ENCODE data around the gene DIP2B.
A peak's percentile ranks its signal among the peaks of the same experiment; 100 is the strongest.
"Not testable (repeated sequence)": the region's sequence is repeated elsewhere in the genome, so short reads cannot be mapped to it uniquely, and the experiment has no call there.

The DIP2B gene

GRCh38 chr12:50504798-50505674, at the start of gene DIP2B:
Gene DIP2B (plus strand): TSS chr12:50504985. CDS start chr12:50505141, 156 bp downstream.
- DNase-seq, result peak; percentile 93

GRCh38 chr12:50458606-50459005, 46.2 kb upstream of the DIP2B start:
- no peak for DNase-seq

- DNase-seq, result no peak
Observed at GRCh38 chr12:50467439-50467838, 37.3 kb upstream of the DIP2B start.

- no peak for DNase-seq
Observed at GRCh38 chr12:50477241-50477832, 27.4 kb upstream of the DIP2B start.

- no peak for DNase-seq
Observed at GRCh38 chr12:50482571-50482970, 22.2 kb upstream of the DIP2B start.

- DNase-seq, result no peak
Observed at GRCh38 chr12:50483488-50483887, 21.3 kb upstream of the DIP2B start.

GRCh38 chr12:50488801-50489200, 16.0 kb upstream of the DIP2B start:
- DNase-seq, result no peak

- not testable (repeated sequence) for DNase-seq
Observed at GRCh38 chr12:50498119-50498518, 6.7 kb upstream of the DIP2B start.

- no peak for DNase-seq
Observed at GRCh38 chr12:50505675-50506530, 1.1 kb downstream of the DIP2B start.

- no peak for DNase-seq
Observed at GRCh38 chr12:50506753-50507473, 2.1 kb downstream of the DIP2B start.

GRCh38 chr12:50507474-50507838, 2.7 kb downstream of the DIP2B start:
- DNase-seq, result no peak

GRCh38 chr12:50507930-50508329, 3.1 kb downstream of the DIP2B start:
- peak; percentile 28 for DNase-seq

- no peak for DNase-seq
Observed at GRCh38 chr12:50508414-50508813, 3.6 kb downstream of the DIP2B start.

GRCh38 chr12:50508970-50509663, 4.3 kb downstream of the DIP2B start:
- no peak for DNase-seq

GRCh38 chr12:50514526-50515276, 9.9 kb downstream of the DIP2B start:
- no peak for DNase-seq

GRCh38 chr12:50515587-50515986, 10.8 kb downstream of the DIP2B start:
- no peak for DNase-seq

- DNase-seq, result no peak
Observed at GRCh38 chr12:50517421-50518048, 12.8 kb downstream of the DIP2B start.

- no peak for DNase-seq
Observed at GRCh38 chr12:50518090-50518489, 13.3 kb downstream of the DIP2B start.

- no peak for DNase-seq
Observed at GRCh38 chr12:50519353-50519752, 14.6 kb downstream of the DIP2B start.

GRCh38 chr12:50520416-50521207, 15.8 kb downstream of the DIP2B start:
- no peak for DNase-seq

Data from activated T-cell treated with anti-CD3 and anti-CD28 coated beads, Interleukin-2, amount 50 U/mL, for 1 hour (primary cell).